Stimulated activated CD4-positive, alpha-beta T cell treated with anti-CD3 and anti-CD28 coated beads, TNF-alpha, amount 100 ng/mL, for 4 hours (primary cell): ENCODE results near the gene CYP4F2.
"Not testable (repeated sequence)": the region's sequence is repeated elsewhere in the genome, so short reads cannot be mapped to it uniquely, and the experiment has no call there.

Experiments
- DNase-seq, 3 experiments: peaks; one replicate each; pipeline ENCODE4 v3.0.0-alpha.2; 2020; ENCODE audit warnings: low read depth in 3 of 3

The CYP4F2 gene

DNA sequence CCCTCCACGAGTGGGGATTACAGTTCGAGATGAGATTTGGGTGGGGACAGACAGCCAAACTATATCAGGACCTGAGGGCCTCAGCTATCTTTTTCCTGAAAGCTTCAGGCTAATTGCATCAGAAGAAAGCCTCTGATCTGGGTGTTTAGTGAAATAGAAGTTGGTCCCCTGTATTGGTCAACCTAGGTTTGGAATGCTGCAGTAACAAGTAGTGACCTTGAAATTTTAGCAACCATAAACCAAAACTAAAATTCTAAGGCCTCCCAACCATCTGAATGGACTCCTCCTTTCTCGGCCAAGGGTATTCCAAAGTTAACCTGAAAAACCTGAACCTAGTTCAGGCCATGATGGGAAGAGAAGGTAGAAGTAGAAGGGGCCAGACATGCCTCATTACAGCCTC, 47.5 kb downstream of the CYP4F2 start:
- DNase-seq = no peak

DNA sequence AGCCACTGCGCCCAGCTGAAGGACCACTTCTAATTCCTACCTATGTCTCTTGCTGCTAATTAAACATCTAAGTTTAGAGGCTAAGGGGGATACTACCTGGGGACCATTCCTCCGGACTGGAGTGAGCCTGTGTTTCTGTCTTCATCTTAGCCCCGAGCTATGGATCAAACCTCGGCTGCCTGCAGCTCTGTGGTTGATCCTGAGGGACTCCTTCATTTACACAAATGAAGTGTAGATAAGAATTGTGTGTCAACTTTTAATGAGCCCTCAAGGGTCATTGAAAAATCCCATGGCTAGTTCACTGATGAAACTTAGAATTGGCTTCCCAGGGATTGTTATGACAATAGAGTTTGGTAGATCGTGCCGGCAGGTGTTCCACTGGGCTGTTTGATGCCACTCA, 51.0 kb downstream of the CYP4F2 start:
- DNase-seq = no peak

DNA sequence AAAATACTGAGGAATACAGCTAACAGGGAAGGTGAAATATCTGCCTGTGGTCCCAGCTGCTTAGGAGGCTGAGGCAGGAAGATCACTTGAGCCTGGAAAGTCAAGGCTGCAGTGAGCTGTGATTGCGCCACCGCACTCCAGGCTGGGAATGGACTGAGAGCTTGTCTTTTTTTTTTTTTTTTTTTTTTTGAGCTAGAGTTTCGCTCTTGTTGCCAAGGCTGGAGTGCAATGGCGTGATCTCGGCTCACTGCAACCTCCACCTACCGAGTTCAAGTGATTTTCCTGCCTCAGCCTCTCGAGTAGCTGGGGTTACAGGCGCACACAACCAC, 54.0 kb downstream of the CYP4F2 start:
- not testable (repeated sequence) for DNase-seq

DNA sequence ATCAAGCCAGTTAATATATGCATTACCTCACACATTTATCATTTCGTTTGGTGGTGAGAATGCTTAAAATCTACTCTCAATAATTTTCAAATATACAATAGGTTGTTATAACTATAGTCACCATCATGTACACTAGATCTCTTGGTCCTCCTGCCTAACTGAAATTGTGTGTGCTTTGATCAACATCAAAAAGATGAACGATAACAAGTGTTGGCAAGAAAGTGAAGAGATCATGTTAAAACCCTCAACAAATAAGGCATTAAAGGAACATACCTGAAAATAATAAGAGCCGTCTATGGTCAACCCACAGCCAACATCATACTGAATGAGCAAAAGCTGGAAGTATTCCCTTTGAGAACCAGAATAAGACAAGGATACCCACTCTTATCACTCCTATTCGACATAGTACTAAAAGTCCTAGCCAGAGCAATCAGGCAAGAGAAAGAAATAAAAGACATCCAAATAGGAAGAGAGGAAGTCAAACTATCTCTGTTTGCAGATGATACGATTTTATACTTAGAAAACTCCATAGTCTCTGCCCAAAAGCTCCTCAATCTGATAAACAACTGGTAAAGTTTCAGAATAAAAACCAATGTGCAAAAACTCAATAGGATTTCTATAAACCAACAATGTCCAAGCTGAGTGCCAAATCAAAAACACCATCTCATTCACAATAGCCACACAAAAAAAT, 54.5 kb downstream of the CYP4F2 start:
- no peak for DNase-seq

DNA sequence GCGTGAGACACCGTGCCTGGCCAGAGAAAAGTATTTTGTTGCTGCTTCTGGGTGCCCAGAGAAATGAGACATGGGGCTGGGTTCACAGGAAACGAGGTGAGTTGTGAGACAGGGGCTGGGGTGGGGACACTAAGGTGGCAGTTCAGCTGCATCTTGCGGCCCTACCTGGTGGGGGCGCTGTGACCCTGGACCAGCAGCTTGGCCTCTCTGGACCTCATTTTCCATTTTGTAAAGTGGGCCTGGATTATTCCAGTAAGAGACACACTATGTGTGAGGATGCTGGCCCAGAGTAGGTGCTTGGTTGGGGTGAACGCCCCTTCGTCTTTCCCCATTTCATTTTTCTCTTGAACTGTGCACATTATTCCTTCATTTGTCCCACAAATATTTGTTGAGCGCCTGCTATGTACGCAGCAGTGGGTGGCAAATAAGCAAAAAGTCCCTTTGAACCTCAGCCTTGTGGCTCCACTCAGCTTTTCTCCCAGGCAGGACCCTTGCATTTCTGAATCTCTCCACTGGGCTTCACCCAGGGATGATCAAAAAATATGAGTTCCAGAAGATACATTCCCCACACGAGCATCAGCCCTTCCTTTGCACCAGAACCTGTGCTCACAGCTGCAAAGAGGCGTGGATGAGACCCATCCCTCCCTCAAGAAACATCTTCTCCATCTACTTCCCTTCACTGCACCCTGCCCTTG, 55.9 kb downstream of the CYP4F2 start:
- DNase-seq = no peak

DNA sequence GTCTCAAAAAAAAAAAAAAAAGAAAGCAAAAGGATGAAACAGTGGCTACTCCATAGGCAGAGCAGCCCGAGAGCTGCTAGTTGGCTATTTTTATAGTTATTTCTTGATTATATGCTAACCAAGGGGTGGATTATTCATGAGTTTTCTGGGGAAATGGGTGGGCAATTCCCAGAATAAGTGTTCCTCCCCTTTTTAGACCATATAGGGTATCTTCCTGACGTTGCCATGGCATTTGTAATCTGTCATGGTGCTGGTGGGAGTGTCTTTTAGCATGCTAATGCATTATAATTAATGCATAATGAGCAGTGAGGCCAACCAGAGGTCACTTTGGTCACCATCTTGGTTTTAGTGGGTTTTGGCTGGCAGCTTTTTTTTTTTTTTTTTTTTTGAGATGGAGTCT, 57.0 kb downstream of the CYP4F2 start:
- no peak for DNase-seq

DNA sequence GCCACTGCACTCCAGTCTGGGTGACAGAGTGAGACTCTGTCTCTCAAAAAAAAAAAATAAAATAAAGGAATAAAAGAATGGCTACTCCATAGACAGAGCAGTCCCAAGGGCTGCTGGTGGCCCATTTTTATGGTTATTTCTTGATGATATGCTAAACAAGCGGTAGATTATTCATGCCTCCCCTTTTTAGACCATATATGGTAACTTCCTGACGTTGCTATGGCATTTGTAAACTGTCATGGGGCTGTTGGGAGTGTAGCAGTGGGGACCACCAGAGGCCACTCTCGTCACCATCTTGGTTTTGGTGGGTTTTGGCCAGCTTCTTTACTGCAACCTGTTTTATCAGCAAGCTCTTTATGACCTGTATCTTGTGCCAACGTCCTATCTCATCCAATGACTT, 58.0 kb downstream of the CYP4F2 start:
- not testable (repeated sequence) for DNase-seq

DNA sequence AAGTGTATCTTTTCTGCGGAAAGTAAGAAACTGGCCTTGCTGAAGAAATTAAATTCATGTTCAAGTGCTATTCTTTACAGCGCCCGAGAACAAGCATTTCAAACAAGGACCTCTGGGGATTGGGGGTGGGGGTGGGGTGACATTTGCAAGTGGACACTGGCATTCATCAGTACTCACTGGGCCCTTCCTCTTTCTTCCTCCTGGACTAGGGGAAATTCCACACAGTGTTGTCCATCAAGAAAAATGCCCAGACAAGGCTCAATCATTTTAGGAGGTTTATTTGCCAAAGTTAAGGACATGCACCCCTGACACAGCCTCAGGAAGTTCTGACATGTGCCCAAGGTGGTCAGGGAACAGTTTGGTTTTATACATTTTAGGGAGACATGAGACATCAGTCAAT, 59.5 kb downstream of the CYP4F2 start:
- DNase-seq = no peak

DNA sequence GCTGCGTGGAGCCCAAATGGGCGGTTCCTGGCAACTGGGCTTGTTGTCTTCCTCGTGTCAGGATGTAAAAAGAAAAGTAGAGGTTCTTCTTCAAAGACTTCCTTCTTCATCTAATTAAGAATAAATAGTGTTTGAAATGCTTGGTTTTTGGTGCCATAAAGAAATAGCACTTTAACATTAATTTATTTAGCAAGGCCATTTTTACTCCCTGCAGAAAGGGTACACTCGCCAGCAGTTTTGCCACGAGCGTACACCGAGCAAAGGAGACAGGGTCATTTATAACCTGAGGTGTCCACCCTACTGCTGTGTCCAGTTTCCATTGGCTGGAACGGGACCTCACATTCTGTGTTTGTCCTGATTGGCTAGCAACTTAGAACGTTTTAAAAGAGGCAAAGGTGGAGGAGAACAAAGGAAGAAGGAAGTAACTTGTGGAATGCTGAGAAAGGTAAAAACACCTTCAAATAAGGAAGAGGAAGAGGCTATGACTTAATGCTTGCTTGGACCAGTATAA, 60.6 kb downstream of the CYP4F2 start:
- no peak for DNase-seq

DNA sequence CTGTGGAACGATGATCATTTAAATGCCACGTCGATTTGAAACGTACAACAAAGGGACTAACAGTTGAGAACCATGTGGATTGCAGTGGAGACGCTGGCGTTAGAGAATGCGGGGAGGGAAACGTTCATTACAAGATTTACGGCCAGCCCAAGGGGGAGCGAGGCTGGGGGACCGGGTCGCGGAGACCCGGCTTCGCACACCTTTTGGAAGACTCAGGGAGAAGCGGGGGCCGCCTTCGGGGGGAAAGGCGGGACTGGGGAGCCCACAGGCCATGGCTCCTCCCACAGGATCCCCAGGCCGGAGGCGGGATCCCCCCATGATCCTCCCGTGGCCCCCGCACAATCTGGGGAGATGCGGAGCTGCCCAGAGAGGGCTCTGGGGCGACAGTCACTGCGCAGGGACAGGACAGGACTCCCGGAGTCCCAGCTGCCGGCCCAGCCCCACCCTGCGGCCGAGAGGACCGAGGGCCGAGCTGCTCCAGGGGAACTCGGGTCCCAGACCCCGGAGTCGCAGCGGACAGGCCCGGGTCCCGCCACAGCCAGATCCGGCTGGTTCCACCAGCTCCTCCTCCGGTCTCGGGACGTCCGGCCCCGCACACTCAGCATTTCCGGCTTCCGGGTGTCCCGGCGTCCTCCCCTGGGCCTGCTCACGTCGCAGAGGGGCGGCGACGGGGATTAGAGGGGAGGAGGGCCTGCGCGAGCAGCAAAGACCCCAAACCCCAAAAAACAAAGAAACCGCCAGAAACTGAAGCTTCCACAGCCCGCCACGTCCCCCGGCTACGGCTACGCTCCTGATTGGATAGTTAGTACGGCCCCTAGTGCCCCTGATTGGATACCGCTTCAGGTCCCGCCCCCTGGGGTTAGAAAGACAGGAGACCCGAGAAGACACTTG, 61.3 kb downstream of the CYP4F2 start:
- peak; percentile 87 to 89 (median 87) for DNase-seq

DNA sequence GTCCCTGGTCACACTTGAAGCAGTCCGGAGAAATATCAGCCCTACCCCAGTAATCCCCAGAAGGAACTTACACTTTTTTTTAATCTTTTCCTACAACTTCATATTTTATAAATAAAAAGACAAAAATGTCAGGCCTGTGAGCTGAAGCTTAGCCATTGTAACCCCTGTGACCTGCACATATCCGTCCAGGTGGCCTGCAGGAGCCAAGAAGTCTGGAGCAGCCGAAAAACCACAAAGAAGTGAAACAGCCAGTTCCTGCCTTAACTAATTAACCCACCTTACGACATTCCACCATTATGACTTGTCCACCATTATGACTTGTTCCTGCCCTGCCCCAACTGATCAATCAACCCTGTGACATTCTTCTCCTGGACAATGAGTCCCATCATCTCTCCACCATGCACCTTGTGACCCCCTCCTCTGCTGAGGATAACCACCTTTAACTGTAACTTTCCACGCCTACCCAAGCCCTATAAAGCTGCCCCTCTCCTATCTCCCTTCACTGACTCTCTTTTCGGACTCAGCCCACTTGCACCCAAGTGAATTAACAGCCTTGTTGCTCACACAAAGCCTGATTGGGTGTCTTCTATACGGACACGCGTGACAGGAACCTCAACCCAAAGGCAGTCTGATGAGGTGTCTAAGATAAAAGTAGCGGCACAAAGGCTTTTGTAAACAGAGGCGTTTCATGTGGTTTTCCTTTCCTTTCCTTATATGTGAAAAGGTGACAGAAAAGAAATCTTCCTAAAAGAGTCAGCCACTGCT, 62.1 kb downstream of the CYP4F2 start:
- peak; percentile 16 to 42 (median 20) for DNase-seq

DNA sequence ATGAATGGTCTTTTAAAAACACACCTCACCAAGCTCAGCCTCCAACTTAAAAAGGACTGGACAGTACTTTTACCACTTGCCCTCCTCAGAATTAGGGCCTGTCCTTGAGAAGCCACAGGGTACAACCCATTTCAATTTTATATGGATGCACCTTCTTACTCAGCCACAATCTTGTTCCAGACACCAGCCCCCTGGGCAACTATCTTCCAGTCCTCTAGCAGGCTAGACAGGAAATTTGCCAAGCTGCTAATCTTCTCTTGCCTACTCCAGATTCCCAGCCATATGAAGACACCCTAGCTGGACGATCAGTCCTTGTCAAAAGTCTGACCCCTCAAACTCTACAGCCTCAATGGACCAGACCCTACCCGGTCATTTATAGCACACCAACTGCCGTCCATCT, 63.6 kb downstream of the CYP4F2 start:
- not testable (repeated sequence) for DNase-seq

DNA sequence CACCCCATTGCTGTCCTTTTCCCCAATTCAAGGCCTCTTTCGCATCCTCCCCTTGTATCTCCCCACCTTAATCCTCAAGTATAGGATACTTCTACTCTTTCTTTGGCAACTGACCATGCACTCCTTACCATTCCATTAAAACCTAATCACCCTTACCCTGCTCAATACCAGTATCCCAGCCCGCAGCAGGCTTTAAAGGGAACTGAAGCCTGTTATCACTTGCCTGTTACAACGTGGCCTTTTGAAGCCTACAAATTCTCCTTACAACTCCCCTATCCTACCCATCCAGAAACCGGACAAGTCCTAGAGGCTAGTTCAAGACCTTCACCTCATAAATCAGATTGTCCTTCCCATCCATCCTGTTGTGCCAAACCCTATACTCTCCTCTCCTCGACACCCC, 66.2 kb downstream of the CYP4F2 start:
- no peak for DNase-seq

DNA sequence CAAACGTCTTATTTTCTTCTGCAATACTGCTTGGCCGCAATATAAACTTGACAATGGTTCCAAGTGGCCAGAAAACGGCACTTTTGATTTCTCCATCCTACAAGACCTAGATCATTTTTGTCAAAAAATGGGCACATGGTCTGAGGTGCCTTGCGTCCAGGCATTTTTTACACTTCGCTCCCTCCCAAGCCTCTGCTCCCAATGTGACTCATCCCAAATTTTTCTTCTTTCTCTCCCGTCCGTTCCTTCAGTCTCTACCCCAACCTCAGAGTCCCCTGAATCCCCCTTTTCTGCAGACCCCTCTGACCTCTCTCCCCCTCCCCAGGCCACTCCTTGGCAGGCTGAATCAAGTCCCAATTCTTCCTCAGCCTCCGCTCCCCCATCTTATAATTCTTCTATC, 68.1 kb downstream of the CYP4F2 start:
- DNase-seq = no peak

DNA sequence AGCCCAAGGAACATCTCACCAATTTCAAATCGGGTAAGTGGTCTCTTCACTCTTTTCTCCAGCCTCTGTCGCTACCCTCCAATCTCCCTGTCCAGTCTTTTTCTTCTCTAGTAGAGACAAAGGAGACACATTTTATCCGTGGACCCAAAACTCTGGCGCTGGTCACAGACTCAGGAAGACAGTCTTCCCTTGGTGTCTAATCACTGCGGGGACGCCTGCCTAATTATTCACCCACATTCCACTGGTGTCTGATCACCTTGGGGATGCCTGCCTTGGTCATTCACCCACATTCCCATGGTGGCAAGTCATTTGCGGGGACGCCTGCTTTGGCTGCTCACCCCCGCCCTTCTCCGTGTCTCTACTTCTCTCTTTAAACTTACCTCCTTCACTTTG, 68.6 kb downstream of the CYP4F2 start:
- no peak for DNase-seq

DNA sequence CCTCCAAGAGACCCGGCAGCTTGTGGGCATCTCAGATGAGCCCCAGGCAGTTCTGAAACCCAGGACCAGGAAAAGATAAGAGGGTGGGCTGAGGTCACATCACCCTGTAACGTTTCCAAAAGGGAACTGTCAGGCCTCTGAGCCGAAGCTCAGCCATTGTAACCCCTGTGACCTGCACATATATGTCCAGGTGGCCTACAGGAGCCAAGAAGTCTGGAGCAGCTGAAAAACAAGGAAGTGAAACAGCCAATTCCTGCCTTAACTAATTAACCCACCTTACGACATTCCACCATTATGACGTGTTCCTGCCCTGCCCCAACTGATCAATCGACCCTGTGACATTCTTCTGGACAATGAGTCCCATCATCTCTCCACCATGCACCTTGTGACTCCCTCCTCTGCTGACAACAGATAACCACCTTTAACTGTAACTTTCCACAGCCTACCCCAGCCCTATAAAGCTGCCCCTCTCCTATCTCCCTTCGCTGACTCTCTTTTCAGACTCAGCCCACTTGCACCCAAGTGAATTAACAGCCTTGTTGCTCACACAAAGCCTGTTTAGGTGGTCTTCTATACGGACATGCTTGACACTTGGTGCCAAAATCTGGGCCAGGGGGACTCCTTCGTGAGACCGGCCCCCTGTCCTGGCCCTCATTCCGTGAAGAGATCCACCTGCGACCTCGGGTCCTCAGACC, 69.1 kb downstream of the CYP4F2 start:
- DNase-seq = not testable (repeated sequence)

DNA sequence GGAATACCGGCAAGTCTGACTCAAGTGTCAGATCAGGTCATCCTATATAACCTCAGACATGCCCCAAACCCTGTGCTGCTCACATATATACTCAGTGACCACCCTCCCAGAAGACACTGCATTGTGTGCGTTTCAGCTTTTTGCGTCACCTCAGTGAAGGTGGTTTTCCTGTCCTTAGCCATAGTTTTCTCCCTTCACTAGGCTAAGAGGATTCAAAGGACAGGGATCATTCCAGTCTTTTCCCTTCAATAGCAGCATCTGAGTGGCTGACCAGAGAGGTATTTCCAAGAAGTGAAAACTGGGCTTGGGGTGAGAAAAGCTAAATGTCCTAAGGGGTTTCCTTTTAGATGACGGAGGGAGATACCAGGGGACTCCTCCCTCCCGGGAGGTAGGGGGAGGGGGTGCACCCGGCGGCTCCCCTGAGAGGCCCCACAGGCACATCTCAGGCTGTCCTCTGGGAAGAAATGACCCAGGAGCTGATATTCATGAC, 69.7 kb downstream of the CYP4F2 start:
- DNase-seq = no peak
